GM19468 (cell line): ENCODE measurements around the gene KLC4.

Experiments used
- ATAC-seq: cut with Tn5 transposase; IDR thresholded peaks from one replicate; pipeline ENCODE4 v1.9.1; 2021; ENCODE audit warnings: mild to moderate bottlenecking, moderate library complexity, moderate number of reproducible peaks; ENCODE audit not compliant: unreplicated experiment; ENCODE audit errors: extremely low read depth

KLC4 gene

GRCh38 chr6:43059168-43060033 is at the start of gene KLC4, which contains the start of gene MRPL2:
TSS of gene KLC4 (plus strand) at chr6:43059631. CDS start at chr6:43061336, 1,705 bp downstream.
TSS of gene MRPL2 (minus strand) at chr6:43059434. CDS start at chr6:43059381, 53 bp downstream.
- peak; percentile 85 for ATAC-seq

GRCh38 chr6:43011207-43011606 is 48.2 kb upstream of the KLC4 start:
- no peak for ATAC-seq

- no peak for ATAC-seq
Measured at GRCh38 chr6:43012364-43012763, 47.1 kb upstream of the KLC4 start.

- no peak for ATAC-seq
Measured at GRCh38 chr6:43013097-43013842, 46.2 kb upstream of the KLC4 start.

GRCh38 chr6:43013843-43014433 is 45.5 kb upstream of the KLC4 start, which contains the start of the genes KLHDC3 and MEA1:
TSS of gene KLHDC3 (plus strand) at chr6:43014249. CDS start at chr6:43017193, 2,944 bp downstream.
TSS of gene MEA1 (minus strand) at chr6:43013946. CDS start at chr6:43013813, 133 bp downstream.
- peak; percentile 78 for ATAC-seq

GRCh38 chr6:43014434-43014909 is 45.0 kb upstream of the KLC4 start:
- ATAC-seq: no peak

DNA sequence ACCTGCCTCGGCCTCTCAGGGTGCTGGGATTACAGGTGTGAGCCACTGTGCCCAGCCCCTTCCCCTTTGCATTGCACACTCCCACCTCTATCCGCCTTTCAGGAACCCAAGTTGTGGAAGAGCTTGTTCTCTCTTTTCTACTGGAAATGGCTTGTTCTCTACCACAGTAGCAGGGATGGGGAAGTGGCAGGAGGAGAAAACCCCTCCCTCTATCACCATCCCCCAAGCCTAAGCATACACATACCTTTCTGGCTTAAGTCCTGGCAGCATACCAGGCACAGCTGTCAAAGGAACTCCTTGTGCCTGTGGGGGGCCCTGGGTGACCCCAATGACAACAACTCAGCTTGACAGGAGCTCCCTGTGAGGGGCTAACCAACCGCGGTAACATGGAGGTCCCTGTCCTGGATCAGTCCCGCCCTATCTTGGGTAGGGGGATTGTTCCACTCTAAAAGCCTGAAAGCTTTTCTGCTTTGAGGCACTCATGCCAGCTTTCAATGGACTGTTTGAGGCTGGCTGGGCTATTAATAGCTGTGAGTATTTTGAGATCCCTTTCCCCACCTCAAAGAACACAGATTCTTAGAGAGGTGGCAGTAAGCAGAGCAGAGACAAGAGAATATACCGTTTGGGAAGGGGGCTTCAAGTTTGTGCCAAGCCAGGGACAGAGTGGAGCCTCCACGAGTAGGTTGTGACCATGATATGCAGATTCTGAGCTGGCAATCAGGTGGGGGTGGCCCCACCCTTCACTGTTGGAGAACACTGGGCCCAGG is 43.1 kb upstream of the KLC4 start:
- ATAC-seq: no peak

- no peak for ATAC-seq
Measured at GRCh38 chr6:43016943-43017334, 42.5 kb upstream of the KLC4 start.

DNA sequence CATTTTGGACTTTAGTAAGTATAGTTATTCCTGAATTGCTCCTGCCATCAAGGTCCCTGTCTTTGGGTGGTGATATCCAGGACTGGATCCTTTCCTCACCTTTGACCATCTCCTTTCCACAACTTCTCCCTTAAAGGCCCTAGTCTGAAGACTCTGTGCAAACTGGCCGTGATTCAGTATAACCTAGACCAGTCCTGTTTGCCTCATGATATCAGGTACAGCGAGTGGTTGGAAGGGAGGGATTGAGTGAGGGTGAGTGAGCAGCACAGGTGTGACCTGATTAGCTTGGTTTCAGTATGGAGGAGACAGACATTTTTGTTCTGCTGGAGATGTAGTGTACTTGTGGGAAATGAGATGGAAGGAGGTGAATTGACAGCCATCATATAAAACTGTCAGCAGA is 40.3 kb upstream of the KLC4 start:
- ATAC-seq: no peak

GRCh38 chr6:43020052-43020705 is 39.3 kb upstream of the KLC4 start:
- ATAC-seq: no peak

DNA sequence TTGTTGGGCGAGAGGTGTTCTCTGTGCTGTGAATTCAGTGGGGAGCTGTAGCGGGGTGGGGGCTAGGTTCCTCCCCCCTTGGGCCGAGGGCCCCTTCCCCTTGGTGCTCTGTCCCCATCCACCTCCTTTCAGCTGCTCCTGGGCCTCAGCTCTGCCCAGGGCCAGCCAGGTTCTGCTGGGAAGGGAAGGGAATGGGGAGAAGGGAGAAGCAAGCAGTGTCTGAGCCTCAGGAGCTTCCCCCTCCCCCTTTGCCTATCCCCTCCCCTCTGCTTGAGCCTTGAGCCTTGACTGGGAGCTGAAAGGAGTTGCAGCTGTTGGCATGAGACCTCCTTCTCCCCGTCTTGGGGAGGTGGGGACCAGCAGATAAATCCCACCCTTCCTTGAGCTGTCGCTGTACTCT is 38.6 kb upstream of the KLC4 start:
- ATAC-seq: no peak

- peak; percentile 39 for ATAC-seq
Measured at GRCh38 chr6:43021270-43022047, 38.0 kb upstream of the KLC4 start, which contains the start of gene RRP36. TSS of gene RRP36 (plus strand) at chr6:43021623. CDS start at chr6:43021655, 32 bp downstream.

- ATAC-seq: no peak
Measured at GRCh38 chr6:43024436-43024835, 35.0 kb upstream of the KLC4 start.

DNA sequence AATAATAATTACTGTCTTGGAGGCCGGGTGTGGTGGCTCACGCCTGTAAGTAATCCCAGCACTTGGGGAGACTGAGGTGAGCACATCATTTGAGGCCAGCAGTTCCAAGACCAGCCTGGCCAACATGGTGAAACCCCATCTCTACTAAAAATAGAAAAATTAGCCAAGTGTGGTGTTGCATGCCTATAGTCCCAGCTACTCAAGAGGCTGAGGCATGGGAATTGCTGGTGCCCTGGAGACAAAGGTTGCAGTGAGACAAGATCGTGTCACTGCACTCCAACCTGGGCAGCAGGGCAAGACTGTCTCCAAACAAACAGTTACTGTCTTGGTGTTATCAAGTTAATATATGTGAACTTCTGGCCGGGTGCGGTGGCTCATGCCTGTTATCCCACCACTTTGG is 33.1 kb upstream of the KLC4 start:
- ATAC-seq: no peak

- no peak for ATAC-seq
Measured at GRCh38 chr6:43029120-43029519, 30.3 kb upstream of the KLC4 start.

DNA sequence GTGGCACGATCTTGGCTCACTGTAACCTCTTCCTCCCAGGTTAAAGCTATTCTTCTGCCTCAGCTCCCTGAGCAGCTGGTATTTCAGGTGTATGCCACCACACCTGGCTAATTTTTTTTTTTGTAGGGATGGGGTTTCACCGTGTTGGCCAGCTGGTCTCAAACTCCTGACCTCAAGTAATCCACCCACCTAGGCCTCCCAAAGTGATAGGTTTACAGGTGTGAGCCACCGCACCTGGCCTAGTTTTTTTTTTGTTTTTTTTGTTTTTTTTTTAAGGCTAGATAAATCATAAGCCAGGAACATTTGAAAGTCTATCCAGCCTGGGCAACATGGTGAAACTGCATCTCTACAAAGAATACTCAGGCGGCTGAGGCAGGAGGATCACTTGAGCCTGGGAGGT is 27.1 kb upstream of the KLC4 start:
- no peak for ATAC-seq

DNA sequence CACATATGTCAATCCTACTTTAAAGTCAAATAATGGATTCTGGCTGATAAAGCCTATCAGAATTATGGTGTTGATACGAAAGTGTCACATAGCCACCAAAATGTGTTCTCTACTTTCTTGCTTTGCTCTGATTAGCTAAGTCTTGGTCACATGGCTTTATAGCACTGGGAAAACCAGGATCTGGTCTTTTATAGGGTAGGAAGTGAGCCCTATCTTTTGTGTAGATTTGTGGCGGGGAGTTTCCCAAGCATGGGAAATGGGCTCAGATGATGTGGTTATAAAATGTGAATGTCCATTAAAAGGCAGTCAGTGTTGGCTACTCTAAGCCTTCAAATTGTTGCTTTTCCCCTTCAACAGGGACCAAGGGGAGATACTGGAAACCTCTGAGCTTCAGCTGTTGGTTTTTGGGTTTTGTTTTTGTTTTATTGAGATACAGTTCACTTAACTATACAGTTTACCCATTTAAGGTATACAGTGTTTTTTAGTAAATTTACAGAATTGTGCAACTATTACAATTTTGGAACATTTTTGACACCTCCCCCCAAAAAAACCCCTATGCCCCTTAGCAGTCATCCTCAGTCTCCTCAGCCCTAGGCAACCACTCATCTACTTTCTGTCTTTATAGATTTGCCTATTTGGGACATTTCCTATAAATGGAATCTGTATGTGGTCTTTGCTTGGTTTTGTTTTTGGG is 25.8 kb upstream of the KLC4 start:
- ATAC-seq: no peak

DNA sequence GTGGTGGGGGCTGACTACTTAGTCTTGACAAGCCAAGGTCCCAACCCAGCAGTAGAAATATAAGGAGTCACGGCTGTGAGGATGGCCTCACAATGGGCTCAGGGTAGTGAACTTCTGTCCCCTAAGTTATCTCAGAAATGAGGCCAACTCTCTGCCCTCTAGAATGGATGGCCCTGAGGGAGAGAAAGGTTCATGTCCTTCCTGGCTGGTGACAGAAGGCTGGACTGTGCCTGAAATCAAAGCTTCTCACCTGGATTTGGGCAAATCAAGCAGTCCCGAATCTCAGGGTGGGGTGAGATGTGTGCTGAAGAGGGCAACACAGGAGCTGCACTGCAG is 25.3 kb upstream of the KLC4 start:
- no peak for ATAC-seq
